ENCODE measurements around the gene NABP2. TPM values are rescaled to one million over a fixed set of nuclear protein-coding genes. Genes with fewer than 3 reads are reported as not detected.

NABP2 gene
- polyA plus RNA-seq, 3 donors: 2.7 to 10.1 (median 3.2) TPM

DNA sequence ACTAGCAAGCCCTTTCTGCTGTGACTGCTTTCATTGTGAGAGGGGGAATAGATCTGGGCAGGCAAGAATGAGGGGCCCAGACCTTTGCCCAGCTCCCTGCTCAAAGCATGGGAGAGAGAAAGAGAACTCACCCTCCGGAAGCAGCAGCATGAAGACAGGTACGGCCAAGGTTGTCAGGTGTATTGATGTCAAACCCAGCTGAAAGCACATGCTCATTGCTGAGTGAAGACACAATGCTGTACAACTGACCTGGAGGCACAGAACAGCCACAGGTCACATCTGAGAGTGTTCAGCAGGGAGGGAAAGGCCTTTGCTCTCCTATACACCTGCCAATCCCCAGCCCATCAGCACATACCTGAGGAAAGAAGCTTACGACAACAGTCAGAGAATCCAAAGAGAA, 28.5 kb downstream of the NABP2 start:
- no peak overlapping the region for H3K27ac ChIP-seq (ENCODE audit: low read depth in 1 of 2, low read length in 2 of 2)
- intact Hi-C loops (cut with micrococcal nuclease): loop anchor here in 1 of 2 donors (10.0 kb wide), 1 partner anchor 58 kb away; no protein-coding TSS in a partner anchor
- H3K4me2 ChIP-seq (replicated peaks; ENCODE audit: extremely low read depth, low read length, poor library complexity, severe bottlenecking): no peak overlapping the region
- H3K4me1 ChIP-seq (ENCODE audit: control insufficient read depth in 1 of 2, insufficient read depth in 2 of 2, low read length in 2 of 2): peaks cover 8% of the 10 kb centered on the region in 2 donors
- no peak overlapping the region for H3K9ac ChIP-seq (ENCODE audit: insufficient read depth, low read length, poor library complexity, severe bottlenecking)
- no peak overlapping the region for H3K27ac Mint-ChIP-seq
- H3K9me3 ChIP-seq (replicated peaks in 1 of 2; ENCODE audit: control insufficient read depth in 1 of 2, insufficient read depth in 1 of 2, low read length in 2 of 2): no peaks in the 10 kb centered on the region
- H3K4me3 ChIP-seq (replicated peaks in 1 of 3; ENCODE audit: low read depth in 2 of 3, low read length in 3 of 3): no peak overlapping the region
- H2AFZ ChIP-seq (ENCODE audit: insufficient read depth, low read depth, low read length, poor library complexity, severe bottlenecking): no peak overlapping the region
- peaks cover 11% of the 10 kb centered on the region for H3K4me1 Mint-ChIP-seq
- peaks cover 66 to 81% of the 10 kb centered on the region in 2 donors for H3K36me3 Mint-ChIP-seq
- TF ChIP-seq, protein P1, sequence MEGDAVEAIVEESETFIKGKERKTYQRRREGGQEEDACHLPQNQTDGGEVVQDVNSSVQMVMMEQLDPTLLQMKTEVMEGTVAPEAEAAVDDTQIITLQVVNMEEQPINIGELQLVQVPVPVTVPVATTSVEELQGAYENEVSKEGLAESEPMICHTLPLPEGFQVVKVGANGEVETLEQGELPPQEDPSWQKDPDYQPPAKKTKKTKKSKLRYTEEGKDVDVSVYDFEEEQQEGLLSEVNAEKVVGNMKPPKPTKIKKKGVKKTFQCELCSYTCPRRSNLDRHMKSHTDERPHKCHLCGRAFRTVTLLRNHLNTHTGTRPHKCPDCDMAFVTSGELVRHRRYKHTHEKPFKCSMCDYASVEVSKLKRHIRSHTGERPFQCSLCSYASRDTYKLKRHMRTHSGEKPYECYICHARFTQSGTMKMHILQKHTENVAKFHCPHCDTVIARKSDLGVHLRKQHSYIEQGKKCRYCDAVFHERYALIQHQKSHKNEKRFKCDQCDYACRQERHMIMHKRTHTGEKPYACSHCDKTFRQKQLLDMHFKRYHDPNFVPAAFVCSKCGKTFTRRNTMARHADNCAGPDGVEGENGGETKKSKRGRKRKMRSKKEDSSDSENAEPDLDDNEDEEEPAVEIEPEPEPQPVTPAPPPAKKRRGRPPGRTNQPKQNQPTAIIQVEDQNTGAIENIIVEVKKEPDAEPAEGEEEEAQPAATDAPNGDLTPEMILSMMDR (IDR thresholded peaks at IDR 0.05): no peak
- H3K36me3 ChIP-seq (replicated peaks in 1 of 2; ENCODE audit: control insufficient read depth in 1 of 2, insufficient read depth in 2 of 2, low read length in 2 of 2): peaks cover 75 to 80% of the 10 kb centered on the region in 2 donors
- peaks cover 14% of the 10 kb centered on the region for H3K79me2 ChIP-seq (ENCODE audit: insufficient read depth, low read length)
- H4K20me1 ChIP-seq (ENCODE audit: insufficient read depth, low read length): peaks cover 12% of the 10 kb centered on the region
- H3K27me3 ChIP-seq (ENCODE audit: control insufficient read depth in 2 of 2, insufficient read depth in 2 of 2, low read length in 2 of 2): no peaks in the 10 kb centered on the region
- DNase-seq: no peak
- no peak overlapping the region for H3K4me3 Mint-ChIP-seq
- no peaks in the 10 kb centered on the region for H3K9me3 Mint-ChIP-seq
- peaks cover 0 to 1% (median 0%) of the 10 kb centered on the region in 3 donors for H3K27me3 Mint-ChIP-seq (ENCODE audit: low read depth in 3 of 3)
- 100% methylated on average over 1 of the region's 3 CpGs for WGBS (ENCODE audit: insufficient coverage)

DNA sequence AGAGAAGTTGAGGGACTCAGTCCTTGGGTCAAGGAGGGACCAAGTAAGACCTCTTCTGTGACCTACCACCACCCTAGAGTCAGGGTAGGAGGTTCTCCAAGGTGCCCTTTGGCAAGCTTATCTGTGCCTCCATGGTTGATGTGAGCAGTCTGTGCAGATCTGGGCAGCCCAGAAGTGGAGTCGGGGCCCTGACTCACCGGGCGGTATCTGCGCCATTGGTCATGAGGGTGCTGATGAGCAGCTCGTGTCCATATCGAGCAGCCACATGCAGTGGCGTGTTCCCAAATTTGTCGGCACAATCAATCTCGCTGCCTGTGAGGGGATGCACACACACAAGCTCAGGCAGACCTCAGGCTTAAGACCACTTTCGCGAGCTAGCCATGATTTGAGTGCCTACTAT, 28.9 kb downstream of the NABP2 start:
- H3K4me1 ChIP-seq (ENCODE audit: control insufficient read depth in 1 of 2, insufficient read depth in 2 of 2, low read length in 2 of 2): peaks cover 9% of the 10 kb centered on the region in 2 donors
- 96% methylated on average over 11 of the region's 11 CpGs for WGBS (ENCODE audit: insufficient coverage)
- no peak overlapping the region for H3K4me3 ChIP-seq (replicated peaks in 1 of 3; ENCODE audit: low read depth in 2 of 3, low read length in 3 of 3)
- intact Hi-C loops (cut with micrococcal nuclease): loop anchor here in 1 of 2 donors (10.0 kb wide), 1 partner anchor 58 kb away; no protein-coding TSS in a partner anchor
- Mint-ChIP-seq H3K4me1 (peaks cover 11% of the 10 kb centered on the region), H3K36me3 (peaks cover 62 to 76% of the 10 kb centered on the region in 2 donors), H3K27ac (no peak overlapping the region), H3K27me3 (ENCODE audit: low read depth in 3 of 3) (peaks cover 0 to 1% (median 0%) of the 10 kb centered on the region in 3 donors), H3K9me3 (no peaks in the 10 kb centered on the region), H3K4me3 (no peak overlapping the region)
- no peaks in the 10 kb centered on the region for H3K9me3 ChIP-seq (replicated peaks in 1 of 2; ENCODE audit: control insufficient read depth in 1 of 2, insufficient read depth in 1 of 2, low read length in 2 of 2)
- peaks cover 14% of the 10 kb centered on the region for H4K20me1 ChIP-seq (ENCODE audit: insufficient read depth, low read length)
- H3K79me2 ChIP-seq (ENCODE audit: insufficient read depth, low read length): peaks cover 18% of the 10 kb centered on the region
- H3K27ac ChIP-seq (ENCODE audit: low read depth in 1 of 2, low read length in 2 of 2): no peak overlapping the region
- no peak overlapping the region for H2AFZ ChIP-seq (ENCODE audit: insufficient read depth, low read depth, low read length, poor library complexity, severe bottlenecking)
- H3K4me2 ChIP-seq (replicated peaks; ENCODE audit: extremely low read depth, low read length, poor library complexity, severe bottlenecking): no peak overlapping the region
- no peak overlapping the region for H3K9ac ChIP-seq (ENCODE audit: insufficient read depth, low read length, poor library complexity, severe bottlenecking)
- DNase-seq: no peak
- peaks cover 70 to 75% of the 10 kb centered on the region in 2 donors for H3K36me3 ChIP-seq (replicated peaks in 1 of 2; ENCODE audit: control insufficient read depth in 1 of 2, insufficient read depth in 2 of 2, low read length in 2 of 2)
- TF ChIP-seq, protein P1 (IDR thresholded peaks at IDR 0.05): no peak
- H3K27me3 ChIP-seq (ENCODE audit: control insufficient read depth in 2 of 2, insufficient read depth in 2 of 2, low read length in 2 of 2): no peaks in the 10 kb centered on the region

All from CD14-positive monocyte (primary cell).